K562 (cell line): ENCODE measurements around the gene TNK2. TPM values are rescaled to one million over a fixed set of nuclear protein-coding genes. Genes with fewer than 3 reads are reported as not detected.

Experiments used
- ATAC-seq: fragments of 200-7000 bp; cut with Tn5 transposase; 3 replicates; pipeline ENCODE4 v1.9.1; 2020; ENCODE audit warnings: moderate library complexity
- BruUV-seq: library from RNA; stranded (reverse); fragments of 400-500 nt; replicated peaks from 2 replicates; lab custom pipeline; 2021; lab: Mats Ljungman, UMichigan
- CTCF ChIA-PET: fragments of 300-600 bp; formaldehyde crosslinking; extraction: SDS; loops from one replicate; lab custom pipeline; 2021; ENCODE audit warnings: low intra/inter-chr PET ratio; lab: Yijun Ruan, JAX
- POLR2A ChIA-PET: fragments of 300-600, 350-650 bp; sonication (Branson Sonifier 250); formaldehyde crosslinking; extraction: SDS; loops from one replicate; lab custom pipeline; 2021; ENCODE audit warnings: antibody characterized with exemption, inconsistent platforms; lab: Yijun Ruan, JAX
- DNase-seq, 4 experiments: peaks; one replicate each; pipeline versions ENCODE4 v3.0.0 to v3.0.0-alpha.2; 2011 to 2018; ENCODE audit warnings: low spot score in 3 of 4, mixed read lengths in 3 of 4; ENCODE audit errors: extremely low read depth in 1 of 4
- FAIRE-seq: peaks from 2 replicates; lab custom pipeline; 2011; peaks lifted over from hg19 to GRCh38; lab: Jason Lieb, UNC
- H2AFZ ChIP-seq: 2 replicates; pipeline ENCODE4 v1.6.0; 2011; ENCODE audit warnings: low read depth, low read length, control low read depth, inconsistent platforms
- H3K27ac ChIP-seq: fragments of 200-600 bp; 3 replicates; pipeline ENCODE4 v1.8.0; 2011; ENCODE audit warnings: low read depth, mild to moderate bottlenecking, control low read depth, inconsistent platforms, low read length, moderate library complexity, mixed read lengths; ENCODE audit errors: extremely low read depth
- H3K27me3 ChIP-seq, 2 experiments: fragments of 300-600 bp in 1 of 2; 2 replicates in 1 of 2; 3 replicates in 1 of 2; pipeline versions ENCODE4 v1.6.0 to v1.8.0; 2011; ENCODE audit warnings: inconsistent platforms in 2 of 2, low read length in 2 of 2, mild to moderate bottlenecking in 1 of 2, mixed read lengths in 1 of 2, moderate library complexity in 1 of 2; ENCODE audit not compliant: control insufficient read depth in 2 of 2, insufficient read depth in 2 of 2
- H3K36me3 ChIP-seq: fragments of 300-600 bp; 3 replicates; pipeline ENCODE4 v1.8.0; 2011; ENCODE audit warnings: mild to moderate bottlenecking, low read length, inconsistent platforms; ENCODE audit not compliant: control insufficient read depth, insufficient read depth
- H3K4me1 ChIP-seq, 2 experiments: fragments of 200-600 bp in 1 of 2; replicated peaks in 1 of 2; 2 replicates in 1 of 2; 3 replicates in 1 of 2; pipeline versions ENCODE4 v1.5.1 to v1.8.0; 2011; ENCODE audit warnings: inconsistent platforms in 2 of 2, low read length in 2 of 2, mild to moderate bottlenecking in 1 of 2, mixed read lengths in 1 of 2, moderate library complexity in 1 of 2; ENCODE audit not compliant: control insufficient read depth in 2 of 2, insufficient read depth in 2 of 2
- H3K4me2 ChIP-seq: 2 replicates; pipeline ENCODE4 v1.6.1; 2011; ENCODE audit warnings: low read length, control low read depth, inconsistent platforms, mixed read lengths; ENCODE audit not compliant: insufficient read depth
- H3K4me3 ChIP-seq: fragments of 200-600 bp; sonication (generic), shearing (Covaris generic); 2 replicates; pipeline ENCODE4 v1.5.1; 2016; ENCODE audit warnings: control low read depth, inconsistent platforms
- H3K79me2 ChIP-seq: fragments of 200-600 bp; 3 replicates; pipeline ENCODE4 v1.8.0; 2011; ENCODE audit warnings: low read length, inconsistent platforms; ENCODE audit not compliant: control insufficient read depth, insufficient read depth
- H3K9ac ChIP-seq, 2 experiments: 2 replicates each; pipeline versions ENCODE4 v1.6.0 to v1.6.1; 2011; ENCODE audit warnings: low read depth in 2 of 2, low read length in 2 of 2, control low read depth in 1 of 2, inconsistent platforms in 1 of 2, mild to moderate bottlenecking in 1 of 2, mixed read lengths in 1 of 2; ENCODE audit not compliant: insufficient read depth in 1 of 2
- H3K9me1 ChIP-seq: one replicate; pipeline ENCODE4 v1.6.0; 2011; ENCODE audit warnings: inconsistent platforms, mild to moderate bottlenecking, low read length, moderate library complexity; ENCODE audit not compliant: control insufficient read depth, insufficient read depth
- H3K9me3 ChIP-seq: replicated peaks from 2 replicates; pipeline ENCODE4 v1.5.1; 2011; ENCODE audit warnings: low read depth, low read length, inconsistent platforms; ENCODE audit not compliant: control insufficient read depth, insufficient read depth
- H4K20me1 ChIP-seq: replicated peaks from 2 replicates; pipeline ENCODE4 v1.6.1; 2011; ENCODE audit warnings: low read length, inconsistent platforms, mixed read lengths; ENCODE audit not compliant: control insufficient read depth, insufficient read depth
- AFF4 ChIP-seq: sonication (generic); formaldehyde crosslinking; IDR thresholded peaks from 2 replicates; pipeline ENCODE4 v1.8.0; 2023; ENCODE audit warnings: mild to moderate bottlenecking, missing genetic modification reagents
- CREBBP ChIP-seq: IDR thresholded peaks from one replicate; pipeline ENCODE4 v1.6.1; 2012; ENCODE audit warnings: low read depth, mild to moderate bottlenecking, control low read depth, inconsistent platforms, low read length
- DDX20 ChIP-seq: fragments of 450-650 bp; IDR thresholded peaks from 2 replicates; pipeline ENCODE4 v1.6.1; 2016; ENCODE audit warnings: missing genetic modification characterization, low read depth, mild to moderate bottlenecking, missing compliant biosample characterization, moderate library complexity
- MCM3 ChIP-seq: fragments of 450-650 bp; IDR thresholded peaks from 2 replicates; pipeline ENCODE4 v1.6.1; 2016
- MEF2D ChIP-seq: conservative IDR thresholded peaks from 2 replicates; pipeline ENCODE4 v1.6.1; 2016; ENCODE audit warnings: low read depth, missing genetic modification characterization, missing compliant biosample characterization
- NFXL1 ChIP-seq: fragments of 450-650 bp; formaldehyde crosslinking; IDR thresholded peaks from 2 replicates; pipeline ENCODE4 v1.4.0; 2021; ENCODE audit warnings: mild to moderate bottlenecking
- PHTF2 ChIP-seq: fragments of 250-450 bp; sonication (Bioruptor Pico); IDR thresholded peaks from 2 replicates; pipeline ENCODE4 v1.5.0; 2021; ENCODE audit warnings: mild to moderate bottlenecking
- PRPF4 ChIP-seq: fragments of 200-400 bp; formaldehyde crosslinking; IDR thresholded peaks from one replicate; pipeline ENCODE4 v1.6.1; 2017; ENCODE audit warnings: low read length, low read depth, mild to moderate bottlenecking; ENCODE audit not compliant: insufficient read depth, poor library complexity, severe bottlenecking
- PTRF ChIP-seq: fragments of 450-650 bp; IDR thresholded peaks from 2 replicates; pipeline ENCODE4 v1.6.1; 2016; ENCODE audit warnings: mild to moderate bottlenecking, missing genetic modification characterization, missing compliant biosample characterization
- RBM17 ChIP-seq: fragments of 200-400 bp; formaldehyde crosslinking; IDR thresholded peaks from 2 replicates; pipeline ENCODE4 v1.6.1; 2017; ENCODE audit warnings: low read depth, mild to moderate bottlenecking, low read length, borderline replicate concordance
- RBM25 ChIP-seq: fragments of 200-400 bp; formaldehyde crosslinking; IDR thresholded peaks from 2 replicates; pipeline ENCODE4 v1.6.1; 2018; ENCODE audit warnings: low read length, low read depth, moderate library complexity; ENCODE audit not compliant: severe bottlenecking
- TBP ChIP-seq: optimal IDR thresholded peaks from 2 replicates; pipeline ENCODE3; 2011; ENCODE audit warnings: low read depth, low read length, improper control_type of control experiment
- TCF7L2 ChIP-seq: fragments of 150-350 bp; IDR thresholded peaks from 2 replicates; pipeline ENCODE4 v1.6.1; 2016; ENCODE audit warnings: low read depth, mild to moderate bottlenecking, low read length, moderate library complexity
- ZNF143 ChIP-seq: sonication (generic); formaldehyde crosslinking; IDR thresholded peaks from 2 replicates; pipeline ENCODE4 v1.9.0; 2022; ENCODE audit warnings: mild to moderate bottlenecking, missing genetic modification reagents
- ZNF644 ChIP-seq: fragments of 200-800 bp; sonication (Bioruptor generic); IDR thresholded peaks from 2 replicates; pipeline ENCODE4 v1.6.1; 2016; ENCODE audit warnings: low read depth, missing genetic modification characterization, missing compliant biosample characterization
- ZNF668 ChIP-seq: fragments of 250-450 bp; sonication (Bioruptor Pico); IDR thresholded peaks from 2 replicates; pipeline ENCODE4 v1.8.0; 2022; ENCODE audit warnings: mild to moderate bottlenecking, inconsistent platforms
- ZNF830 ChIP-seq: fragments of 250-450 bp; sonication (Bioruptor Pico); IDR thresholded peaks from 2 replicates; pipeline ENCODE4 v1.5.0; 2021; ENCODE audit warnings: mild to moderate bottlenecking
- WGBS: fragments of 100-300 bp; shearing (Covaris generic); methylation state at CpG from one replicate; pipeline ENCODE4 v1.1.6; 2016; ENCODE audit warnings: low coverage, mixed read lengths; ENCODE audit not compliant: insufficient coverage; ENCODE audit errors: missing lambda C conversion rate; 5-methylcytosine and 5-hydroxymethylcytosine counted together
- in situ Hi-C: fragments of 300-500 bp; cut with MboI; formaldehyde crosslinking; loops from 4 replicates; pipeline ENCODE4 v1.15.0; 2018; ENCODE audit warnings: inconsistent platforms, mixed read lengths
- intact Hi-C: fragments of 100-400 bp; cut with micrococcal nuclease; formaldehyde crosslinking; loops from 2 replicates; pipeline ENCODE4 v1.14.2; 2022
- polyA plus RNA-seq, 8 experiments: library from polyadenylated mRNA; depleted of rRNA in 4 of 8; stranded (reverse) in 5 of 8; unstranded in 3 of 8; fragments of >200 nt; fragmentation: Nextera tagmentation in 2 of 8; fragmentation: Illumina TruSeq in 1 of 8; extraction: Ambion mirVana in 2 of 8; extraction: Trizol in 1 of 8; gene quantifications; 2 replicates each; pipeline versions ENCODE4 v1.2.1 to v1.2.3, GENCODE V29; 2011 to 2014; ENCODE audit warnings: inconsistent platforms in 1 of 8, missing spikeins in 1 of 8
- total RNA-seq, 7 experiments: library from RNA; depleted of rRNA in 6 of 7; stranded (reverse); fragments of >200 nt in 6 of 7; fragmentation: Illumina TruSeq in 2 of 7; extraction: Trizol in 2 of 7; gene quantifications; 2 replicates each; pipeline versions ENCODE4 v1.2.1 to v1.2.3, GENCODE V29; 2011 to 2021; ENCODE audit warnings: low replicate concordance in 1 of 7

The TNK2 gene
- total and polyA plus RNA-seq, 9 of the 15 experiments (the other 6 are each of a cell fraction or from before 2014, with no cell fraction given) = 0.03 to 33.8 (median 6.5) TPM

- TF ChIP-seq CREBBP (no peak), RBM17 (no peak), ZNF644 (tag) (no peak), PTRF (tag) (no peak), TBP (no peak), NFXL1 (CRISPR knock-in tag) (no peak)
Measured at GRCh38 chr3:195916991-195917390, 8.6 kb upstream of the TNK2 start (continued).

GRCh38 chr3:195916291-195916690, 7.9 kb upstream of the TNK2 start:
- no peaks in the 10 kb centered on the region for H3K9me3 ChIP-seq
- ATAC-seq (no peak), DNase-seq (no peak), FAIRE-seq (no peak)
- no peak overlapping the region for H3K4me3 ChIP-seq
- H3K36me3 ChIP-seq = no peaks in the 10 kb centered on the region
- intact Hi-C loops (loop anchor here (10.0 kb wide), 1 partner anchor 171 kb away; no protein-coding TSS in a partner anchor), in situ Hi-C loops (no loop called here)
- H3K4me2 ChIP-seq = no peak overlapping the region
- no peaks in the 10 kb centered on the region for H4K20me1 ChIP-seq
- peaks cover 13% of the 10 kb centered on the region in 2 experiments; a peak in 4 of 5 replicates for H3K4me1 ChIP-seq
- H3K27ac ChIP-seq = no peak overlapping the region
- POLR2A ChIA-PET = interaction anchor here (1.3 to 1.6 kb wide), 2 partner anchors 13 to 27 kb away, joined by 3 read pairs; no protein-coding TSS in a partner anchor
- BruUV-seq = no TSS peak
- WGBS = 31% methylated on average over 6 of the region's 6 CpGs
- H2AFZ ChIP-seq = no peak overlapping the region
- H3K9me1 ChIP-seq = no peaks in the 10 kb centered on the region
- no peaks in the 10 kb centered on the region for H3K79me2 ChIP-seq
- no peak overlapping the region for H3K9ac ChIP-seq
- CTCF ChIA-PET = interaction anchor here (2.6 kb wide), 1 partner anchor 53 kb away, joined by 22 read pairs; no protein-coding TSS in a partner anchor
- H3K27me3 ChIP-seq = peaks cover 8 to 17% of the 10 kb centered on the region in 2 experiments; a peak in 4 of 5 replicates
- TF ChIP-seq ZNF668 (no peak), RBM25 (no peak), ZNF830 (CRISPR knock-in tag) (no peak), TCF7L2 (no peak), PRPF4 (no peak), MCM3 (no peak), DDX20 (tag) (no peak), ZNF143 (CRISPR knock-in tag) (no peak), PHTF2 (CRISPR knock-in tag) (no peak), MEF2D (tag) (no peak), AFF4 (CRISPR knock-in tag) (no peak)
